ENCODE data around the gene PDSS2.

GRCh38 chr6:107132330-107132954 is 326.9 kb downstream of the PDSS2 start:
- TF ChIP-seq GATA2 (IDR thresholded peaks at IDR 0.05; ENCODE audit: low read depth, low read length) = no peak
- TF ChIP-seq GATA3 (IDR thresholded peaks at IDR 0.05; ENCODE audit: low read depth, low read length) = no peak
